CD4-positive, alpha-beta memory T cell (primary cell): ENCODE results near the gene HSPB7. TPM values are rescaled to one million over a fixed set of nuclear protein-coding genes. Genes with fewer than 3 reads are reported as not detected.

Experiments
- CTCF ChIA-PET: fragments of 350-600 bp; sonication (Branson Sonifier 250); formaldehyde crosslinking; loops from one replicate; lab custom pipeline; 2021; ENCODE audit warnings: inconsistent platforms; ENCODE audit not compliant: partially characterized antibody; lab: Charles Lee
- POLR2A ChIA-PET: fragments of 350-600 bp; sonication (Branson Sonifier 250); formaldehyde crosslinking; loops from one replicate; lab custom pipeline; 2021; ENCODE audit not compliant: partially characterized antibody; lab: Charles Lee
- DNase-seq, 5 donors: peaks; one replicate each; pipeline versions ENCODE4 v3.0.0 to v3.0.0-alpha.2; 2020 to 2022; ENCODE audit warnings: mixed read lengths in 1 of 5
- H3K27ac ChIP-seq: one replicate; pipeline ENCODE4 v1.7.0; 2013; ENCODE audit warnings: low read depth, low read length
- H3K27me3 ChIP-seq: 2 replicates; pipeline ENCODE4 v1.7.0; 2013; ENCODE audit warnings: mild to moderate bottlenecking, low read length, moderate library complexity; ENCODE audit not compliant: insufficient read depth
- H3K36me3 ChIP-seq: 2 replicates; pipeline ENCODE4 v1.7.0; 2013; ENCODE audit warnings: mild to moderate bottlenecking, low read length, moderate library complexity; ENCODE audit not compliant: insufficient read depth
- H3K4me1 ChIP-seq: 2 replicates; pipeline ENCODE4 v1.7.0; 2013; ENCODE audit warnings: mild to moderate bottlenecking, low read length, moderate library complexity; ENCODE audit not compliant: insufficient read depth
- H3K4me3 ChIP-seq, 2 donors: one replicate each; pipeline ENCODE4 v1.7.0; 2013; ENCODE audit warnings: low read length in 2 of 2, mild to moderate bottlenecking in 1 of 2
- H3K9me3 ChIP-seq, 2 donors: one replicate each; pipeline ENCODE4 v1.7.0; 2013; ENCODE audit warnings: low read length in 2 of 2, control low read depth in 1 of 2; ENCODE audit not compliant: control insufficient read depth in 1 of 2
- H3K27ac Mint-ChIP-seq, 7 donors: one replicate each; pipeline ENCODE4 v1.8.0; 2020 to 2021; ENCODE audit warnings: mixed read lengths in 7 of 7, mild to moderate bottlenecking in 6 of 7, inconsistent platforms in 3 of 7, moderate library complexity in 3 of 7
- H3K27me3 Mint-ChIP-seq, 2 donors: one replicate each; pipeline ENCODE4 v1.8.0; 2020 to 2021; ENCODE audit warnings: mixed read lengths in 2 of 2
- H3K36me3 Mint-ChIP-seq, 2 donors: one replicate each; pipeline ENCODE4 v1.8.0; 2020 to 2021; ENCODE audit warnings: mixed read lengths in 2 of 2, inconsistent platforms in 1 of 2, mild to moderate bottlenecking in 1 of 2
- H3K4me1 Mint-ChIP-seq, 4 donors: one replicate each; pipeline ENCODE4 v1.8.0; 2020 to 2021; ENCODE audit warnings: mixed read lengths in 4 of 4, mild to moderate bottlenecking in 1 of 4
- H3K4me3 Mint-ChIP-seq, 8 donors: one replicate each; pipeline ENCODE4 v1.8.0; 2020 to 2021; ENCODE audit warnings: mixed read lengths in 8 of 8, mild to moderate bottlenecking in 7 of 8, moderate library complexity in 6 of 8, inconsistent platforms in 3 of 8
- H3K9me3 Mint-ChIP-seq, 8 donors: one replicate each; pipeline ENCODE4 v1.8.0; 2020 to 2021; ENCODE audit warnings: mixed read lengths in 8 of 8, mild to moderate bottlenecking in 5 of 8, inconsistent platforms in 3 of 8, moderate library complexity in 1 of 8
- intact Hi-C: fragments of 100-400 bp; cut with micrococcal nuclease; formaldehyde crosslinking; loops from one replicate; pipeline ENCODE4 v1.15.1; 2023
- polyA plus RNA-seq, 2 donors: library from polyadenylated mRNA; unstranded; fragments of 300-500 nt; fragmentation: Illumina TruSeq; gene quantifications; one replicate each; pipeline ENCODE4 v1.2.3, GENCODE V29; 2021
- total RNA-seq, 2 experiments: library from RNA; stranded (reverse); gene quantifications; one replicate each; pipeline ENCODE4 v1.2.3, GENCODE V29; 2021

The HSPB7 gene
- total and polyA plus RNA-seq, 4 experiments from 2014 or later: not detected

DNA sequence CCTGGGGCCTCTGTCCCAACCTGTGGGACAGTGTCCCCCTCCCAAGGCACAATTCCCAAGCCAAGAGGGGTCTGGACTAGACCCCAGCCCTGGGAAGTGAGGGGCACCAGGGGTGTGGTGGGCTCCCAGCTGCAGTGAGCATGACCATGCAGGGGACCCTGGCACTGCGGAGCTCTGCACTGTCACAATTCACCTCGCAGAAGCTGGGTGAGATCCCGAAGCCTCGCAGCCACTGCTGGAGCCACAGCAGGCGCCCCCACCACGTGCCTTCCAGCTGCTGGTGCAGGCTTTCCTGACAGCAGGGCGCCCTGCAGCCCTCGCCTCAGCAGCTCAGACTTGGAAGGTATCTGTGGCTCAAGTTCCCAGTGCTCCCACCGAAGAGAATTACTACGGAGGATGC lies 23.8 kb downstream of the HSPB7 start:
- H3K9me3 Mint-ChIP-seq: no peaks in the 10 kb centered on the region
- Histone ChIP-seq H3K4me1 (no peaks in the 10 kb centered on the region), H3K9me3 (no peaks in the 10 kb centered on the region), H3K4me3 (no peak overlapping the region), H3K27me3 (no peaks in the 10 kb centered on the region), H3K36me3 (no peaks in the 10 kb centered on the region), H3K27ac (no peak overlapping the region)
- intact Hi-C loops: loop anchor here (1.0 kb wide), 3 partner anchors 179 to 202 kb away; no protein-coding TSS in a partner anchor
- no peaks in the 10 kb centered on the region for H3K4me1 Mint-ChIP-seq
- CTCF ChIA-PET: interaction anchor here (1.2 to 2.6 kb wide), 3 partner anchors 10 to 191 kb away, joined by 3 to 17 read pairs (median 3); partner anchors contain the start of gene SRARP
- H3K36me3 Mint-ChIP-seq: no peaks in the 10 kb centered on the region
- POLR2A ChIA-PET: no interaction called here
- no peak overlapping the region for H3K27ac Mint-ChIP-seq
- DNase-seq: no peak
- H3K4me3 Mint-ChIP-seq: no peak overlapping the region
- peaks cover 0 to 2% of the 10 kb centered on the region in 2 donors for H3K27me3 Mint-ChIP-seq

DNA sequence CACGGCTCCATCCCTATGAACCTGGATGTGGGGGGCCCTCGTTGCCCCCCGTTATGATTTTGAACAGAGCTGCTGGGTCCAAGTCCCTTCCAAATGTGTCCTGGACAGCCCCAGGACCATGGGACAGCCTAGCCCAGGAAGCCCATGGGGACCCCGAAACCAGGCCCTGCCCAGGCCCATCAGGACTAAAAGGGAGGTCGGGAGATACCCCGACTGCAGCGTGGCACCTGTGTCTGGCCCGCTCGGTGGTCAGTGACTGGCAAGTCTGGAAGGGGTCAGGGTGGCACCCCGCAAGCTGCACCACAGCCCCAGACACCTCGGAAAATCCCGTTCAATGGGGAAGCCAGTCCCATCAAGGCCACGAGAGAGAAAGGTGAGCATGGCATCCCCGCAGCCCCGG lies 24.2 kb downstream of the HSPB7 start:
- CTCF ChIA-PET: interaction anchor here (1.2 to 2.6 kb wide), 3 partner anchors 10 to 191 kb away, joined by 3 to 17 read pairs (median 3); partner anchors contain the start of gene SRARP
- Mint-ChIP-seq H3K36me3 (no peaks in the 10 kb centered on the region), H3K27me3 (peaks cover 0 to under 1% of the 10 kb centered on the region in 2 donors)

DNA sequence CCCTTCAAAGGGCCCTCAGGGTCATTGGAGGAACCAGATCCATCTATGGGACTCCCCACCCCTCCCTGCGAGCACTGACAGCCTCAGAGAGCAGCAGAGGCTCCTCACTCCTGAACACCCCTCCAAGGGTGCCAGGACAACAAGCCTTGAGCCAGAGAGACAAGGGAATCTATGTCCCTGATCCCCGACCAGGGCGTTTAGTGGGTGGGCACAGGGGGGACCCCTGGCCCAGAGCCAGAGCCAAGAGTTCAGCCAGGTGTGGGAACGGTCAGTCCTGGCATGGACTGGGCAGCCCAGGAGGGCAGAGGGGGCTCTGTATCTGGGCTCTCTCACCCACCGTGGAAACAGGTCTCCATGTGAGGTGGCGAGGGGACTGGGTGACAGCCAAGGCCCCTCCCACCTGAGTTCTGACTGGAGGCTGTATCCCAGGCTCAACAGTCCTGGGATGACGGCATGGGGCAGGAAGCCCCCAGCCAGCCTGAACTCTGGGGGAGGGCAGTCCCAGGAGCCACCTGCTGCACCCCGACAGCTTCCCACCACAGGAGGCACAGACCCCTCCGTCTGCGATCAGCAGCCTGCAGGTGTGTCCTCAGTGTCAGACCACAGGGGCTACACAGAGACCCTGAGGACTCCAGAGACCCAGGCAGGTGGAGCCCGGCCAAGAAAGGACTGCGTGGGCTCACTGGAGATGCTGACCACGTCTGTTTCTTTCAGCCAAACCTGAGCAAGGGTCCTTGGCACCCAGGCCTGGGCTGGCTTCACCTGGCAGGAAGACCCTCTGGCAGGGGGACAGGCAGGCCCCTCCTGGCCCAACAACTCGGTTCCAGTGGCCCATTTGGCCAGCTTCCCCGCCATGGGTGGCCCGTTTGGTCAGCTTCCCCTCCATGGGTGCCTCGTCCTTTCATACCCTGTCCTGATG lies 25.0 kb downstream of the HSPB7 start:
- Histone ChIP-seq H3K27ac (no peak overlapping the region), H3K36me3 (no peaks in the 10 kb centered on the region), H3K9me3 (no peaks in the 10 kb centered on the region), H3K27me3 (no peaks in the 10 kb centered on the region), H3K4me1 (no peaks in the 10 kb centered on the region), H3K4me3 (no peak overlapping the region)
- ChIA-PET POLR2A (no interaction called here), CTCF (interaction anchor here (2.6 kb wide), 1 partner anchor 178 kb away, joined by 17 read pairs; no protein-coding TSS in a partner anchor)
- no peaks in the 10 kb centered on the region for H3K36me3 Mint-ChIP-seq
- H3K27me3 Mint-ChIP-seq: no peaks in the 10 kb centered on the region
- no peaks in the 10 kb centered on the region for H3K9me3 Mint-ChIP-seq
- no peak overlapping the region for H3K4me3 Mint-ChIP-seq
- H3K27ac Mint-ChIP-seq: no peak overlapping the region
- intact Hi-C loops: no loop called here
- DNase-seq: no peak
- no peaks in the 10 kb centered on the region for H3K4me1 Mint-ChIP-seq

More for the DNA sequence above, 24.2 kb downstream of the HSPB7 start:
- no peaks in the 10 kb centered on the region for H3K4me1 ChIP-seq
- no peaks in the 10 kb centered on the region for H3K4me1 Mint-ChIP-seq
- POLR2A ChIA-PET: no interaction called here
- H3K9me3 Mint-ChIP-seq: no peaks in the 10 kb centered on the region
- H3K4me3 Mint-ChIP-seq: no peak overlapping the region
- H3K4me3 ChIP-seq: no peak overlapping the region
- H3K27ac ChIP-seq: no peak overlapping the region
- no peaks in the 10 kb centered on the region for H3K9me3 ChIP-seq
- no peak for DNase-seq
- intact Hi-C loops: loop anchor here (1.0 kb wide), 3 partner anchors 178 to 201 kb away; no protein-coding TSS in a partner anchor
- H3K27me3 ChIP-seq: no peaks in the 10 kb centered on the region
- H3K27ac Mint-ChIP-seq: no peak overlapping the region
- H3K36me3 ChIP-seq: no peaks in the 10 kb centered on the region

DNA sequence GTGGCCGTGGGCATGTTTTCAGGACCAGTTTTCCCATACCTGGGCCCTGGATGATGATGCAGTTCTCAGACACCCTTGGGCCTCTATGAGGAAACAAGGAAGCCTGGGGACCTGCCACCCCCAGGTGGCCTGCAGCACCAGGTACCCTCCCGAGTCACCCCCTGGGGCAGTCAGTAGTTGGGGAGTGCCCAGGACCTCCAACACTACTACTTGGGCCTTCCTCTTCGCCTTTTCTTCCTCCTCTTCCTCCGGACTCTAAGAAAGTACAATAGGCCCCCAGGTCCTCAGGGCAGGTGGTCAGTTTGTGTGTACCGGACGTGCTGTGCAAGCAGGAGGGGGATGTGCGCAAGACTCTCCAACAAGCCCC lies 25.7 kb downstream of the HSPB7 start:
- H3K27me3 Mint-ChIP-seq: no peaks in the 10 kb centered on the region

DNA sequence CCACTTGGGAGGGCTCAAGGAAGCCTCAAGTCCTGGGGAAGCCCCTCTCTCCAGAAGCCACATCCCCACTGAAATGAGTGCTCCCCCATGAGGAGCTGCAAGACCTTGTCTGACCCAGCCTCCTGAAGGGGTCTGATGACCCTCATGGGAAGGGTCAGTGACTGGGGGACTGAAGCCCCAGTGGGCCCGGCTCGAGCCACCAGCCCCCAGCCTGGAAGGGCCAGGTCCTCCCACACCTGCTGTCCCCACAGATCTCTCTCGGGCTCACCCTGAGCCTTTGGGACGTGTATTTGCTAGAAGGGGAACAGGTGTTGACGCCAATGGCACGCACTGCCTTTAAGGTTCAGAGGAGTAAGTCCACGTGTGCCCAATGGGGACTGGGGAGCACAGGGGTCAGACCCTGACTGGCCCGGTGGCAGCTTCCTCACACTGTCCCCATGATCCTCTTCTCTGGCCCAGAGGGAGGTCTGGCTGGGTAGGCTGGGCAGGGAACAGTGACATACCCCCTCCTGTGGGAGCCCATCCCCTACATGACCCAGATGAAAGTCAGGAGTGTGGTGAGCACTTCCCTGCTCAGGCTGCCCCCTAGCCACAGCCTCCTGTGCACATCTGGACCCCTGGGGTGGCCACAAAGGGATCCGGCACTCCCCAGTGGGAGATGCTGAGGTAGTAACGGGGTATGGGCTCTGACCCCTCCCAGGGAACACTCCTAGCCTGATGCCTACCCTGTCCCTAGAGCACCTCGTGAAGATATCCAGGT lies 26.2 kb downstream of the HSPB7 start:
- Mint-ChIP-seq H3K4me3 (no peak overlapping the region), H3K4me1 (no peaks in the 10 kb centered on the region), H3K27ac (no peak overlapping the region), H3K36me3 (no peaks in the 10 kb centered on the region), H3K27me3 (no peaks in the 10 kb centered on the region), H3K9me3 (no peaks in the 10 kb centered on the region)
- intact Hi-C loops: no loop called here
- H3K4me1 ChIP-seq: no peaks in the 10 kb centered on the region
- H3K36me3 ChIP-seq: no peaks in the 10 kb centered on the region
- H3K27me3 ChIP-seq: no peaks in the 10 kb centered on the region
- no peak for DNase-seq
- ChIA-PET POLR2A (no interaction called here), CTCF (no interaction called here)
- H3K27ac ChIP-seq: no peak overlapping the region
- no peak overlapping the region for H3K4me3 ChIP-seq
- no peaks in the 10 kb centered on the region for H3K9me3 ChIP-seq

More for the DNA sequence above, 25.7 kb downstream of the HSPB7 start:
- ChIA-PET CTCF (no interaction called here), POLR2A (no interaction called here)
- Histone ChIP-seq H3K27ac (no peak overlapping the region), H3K9me3 (no peaks in the 10 kb centered on the region), H3K4me3 (no peak overlapping the region), H3K4me1 (no peaks in the 10 kb centered on the region), H3K27me3 (no peaks in the 10 kb centered on the region), H3K36me3 (no peaks in the 10 kb centered on the region)
- H3K27ac Mint-ChIP-seq: no peak overlapping the region
- H3K4me3 Mint-ChIP-seq: no peak overlapping the region
- H3K36me3 Mint-ChIP-seq: no peaks in the 10 kb centered on the region
- no peaks in the 10 kb centered on the region for H3K9me3 Mint-ChIP-seq
- no peaks in the 10 kb centered on the region for H3K4me1 Mint-ChIP-seq
- intact Hi-C loops: no loop called here
- DNase-seq: no peak

DNA sequence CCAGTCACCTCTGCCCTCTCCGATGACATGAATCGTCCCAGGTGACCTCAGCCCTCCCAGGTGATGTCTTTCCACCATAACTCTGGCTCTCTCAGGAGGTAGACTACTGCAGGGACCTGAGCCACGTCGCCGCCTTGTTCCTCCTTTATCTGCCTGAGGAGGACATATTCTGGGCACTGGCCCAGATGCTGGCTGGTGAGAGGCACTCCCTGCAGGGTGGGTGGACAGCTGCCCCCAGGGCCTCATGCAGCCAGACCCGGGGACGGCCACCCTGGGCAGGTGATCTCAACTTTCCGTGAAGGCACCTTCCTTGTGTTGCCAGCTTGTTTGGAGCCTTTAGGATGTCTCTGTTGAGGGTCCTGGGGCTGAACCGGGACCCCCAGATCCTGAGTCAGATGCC lies 28.1 kb downstream of the HSPB7 start:
- Mint-ChIP-seq H3K27ac (no peak overlapping the region), H3K27me3 (no peaks in the 10 kb centered on the region), H3K4me3 (no peak overlapping the region), H3K4me1 (no peaks in the 10 kb centered on the region), H3K9me3 (no peaks in the 10 kb centered on the region), H3K36me3 (no peaks in the 10 kb centered on the region)
- H3K4me3 ChIP-seq: no peak overlapping the region
- no peaks in the 10 kb centered on the region for H3K4me1 ChIP-seq
- no peaks in the 10 kb centered on the region for H3K36me3 ChIP-seq
- H3K9me3 ChIP-seq: no peaks in the 10 kb centered on the region
- H3K27ac ChIP-seq: no peak overlapping the region
- H3K27me3 ChIP-seq: no peaks in the 10 kb centered on the region
- CTCF ChIA-PET: no interaction called here
- POLR2A ChIA-PET: no interaction called here
- intact Hi-C loops: no loop called here
- DNase-seq: no peak
